ENCODE measurements around the gene FBXL7. TPM values are rescaled to one million over a fixed set of nuclear protein-coding genes. Genes with fewer than 3 reads are reported as not detected.

The FBXL7 gene
- total and polyA plus RNA-seq, 2 donors (not counting 1 experiment from before 2014, with no cell fraction given) = not detected

DNA sequence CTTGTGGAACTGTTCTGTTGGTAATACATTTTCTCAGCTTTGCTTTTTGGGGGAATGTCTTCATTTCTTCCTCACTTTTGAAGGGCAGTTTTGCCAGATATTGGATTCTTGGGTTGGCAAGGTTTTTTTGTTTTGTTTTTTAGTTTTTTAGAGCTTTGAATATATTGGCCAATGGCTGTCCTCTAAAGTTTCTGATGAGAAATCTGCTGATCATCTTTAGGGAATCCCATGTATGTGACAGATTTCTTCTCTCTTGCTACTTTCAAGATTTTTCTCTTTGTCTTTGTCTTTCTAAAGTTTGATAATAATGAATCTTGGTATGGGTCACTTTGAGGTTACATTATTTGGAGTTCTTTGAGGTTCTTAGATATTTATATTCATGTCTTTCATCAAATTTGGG is 227.4 kb downstream of the FBXL7 start:
- H3K9me3 Mint-ChIP-seq (ENCODE audit: insufficient read depth) = peaks cover 5% of the 10 kb centered on the region
- Histone ChIP-seq H3K4me2 (replicated peaks; ENCODE audit: low read depth, low read length, poor library complexity, severe bottlenecking) (no peak overlapping the region), H2AFZ (ENCODE audit: insufficient read depth, low read depth, low read length, poor library complexity, severe bottlenecking) (no peak overlapping the region), H3K4me1 (ENCODE audit: control insufficient read depth in 2 of 2, insufficient read depth in 2 of 2, low read length in 2 of 2) (no peaks in the 10 kb centered on the region), H3K9me3 (ENCODE audit: control extremely low read depth in 1 of 3, control insufficient read depth in 2 of 3, insufficient read depth in 1 of 3, low read length in 2 of 3) (peaks cover 0 to 12% (median 0%) of the 10 kb centered on the region in 3 donors), H4K20me1 (ENCODE audit: control insufficient read depth, insufficient read depth, low read length, poor library complexity, severe bottlenecking) (no peaks in the 10 kb centered on the region), H3K27ac (ENCODE audit: low read length in 2 of 2) (no peak overlapping the region), H3K36me3 (replicated peaks in 1 of 2; ENCODE audit: control extremely low read depth in 1 of 2, control insufficient read depth in 1 of 2, extremely low read depth in 1 of 2, insufficient read depth in 2 of 2, low read length in 1 of 2) (no peaks in the 10 kb centered on the region), H3K79me2 (ENCODE audit: control insufficient read depth, insufficient read depth, low read length) (no peaks in the 10 kb centered on the region), H3K27me3 (replicated peaks in 1 of 4; ENCODE audit: control extremely low read depth in 1 of 4, control insufficient read depth in 3 of 4, insufficient read depth in 4 of 4, low read length in 3 of 4) (no peaks in the 10 kb centered on the region), H3K4me3 (ENCODE audit: control extremely low read depth in 1 of 5, extremely low read depth in 1 of 5, insufficient read depth in 1 of 5, low read depth in 2 of 5, low read length in 4 of 5) (no peak overlapping the region), H3K9ac (ENCODE audit: low read length) (no peak overlapping the region)
- TF ChIP-seq, protein P1, sequence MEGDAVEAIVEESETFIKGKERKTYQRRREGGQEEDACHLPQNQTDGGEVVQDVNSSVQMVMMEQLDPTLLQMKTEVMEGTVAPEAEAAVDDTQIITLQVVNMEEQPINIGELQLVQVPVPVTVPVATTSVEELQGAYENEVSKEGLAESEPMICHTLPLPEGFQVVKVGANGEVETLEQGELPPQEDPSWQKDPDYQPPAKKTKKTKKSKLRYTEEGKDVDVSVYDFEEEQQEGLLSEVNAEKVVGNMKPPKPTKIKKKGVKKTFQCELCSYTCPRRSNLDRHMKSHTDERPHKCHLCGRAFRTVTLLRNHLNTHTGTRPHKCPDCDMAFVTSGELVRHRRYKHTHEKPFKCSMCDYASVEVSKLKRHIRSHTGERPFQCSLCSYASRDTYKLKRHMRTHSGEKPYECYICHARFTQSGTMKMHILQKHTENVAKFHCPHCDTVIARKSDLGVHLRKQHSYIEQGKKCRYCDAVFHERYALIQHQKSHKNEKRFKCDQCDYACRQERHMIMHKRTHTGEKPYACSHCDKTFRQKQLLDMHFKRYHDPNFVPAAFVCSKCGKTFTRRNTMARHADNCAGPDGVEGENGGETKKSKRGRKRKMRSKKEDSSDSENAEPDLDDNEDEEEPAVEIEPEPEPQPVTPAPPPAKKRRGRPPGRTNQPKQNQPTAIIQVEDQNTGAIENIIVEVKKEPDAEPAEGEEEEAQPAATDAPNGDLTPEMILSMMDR (IDR thresholded peaks at IDR 0.05) = no peak
- no peak for TF ChIP-seq EZH2 (IDR thresholded peaks at IDR 0.05; ENCODE audit: borderline replicate concordance, insufficient read depth, low read depth, low read length, poor library complexity, severe bottlenecking)
- no peak overlapping the region for H3K27ac Mint-ChIP-seq
- ChIA-PET CTCF (no interaction called here), POLR2A (no interaction called here)
- H3K4me3 Mint-ChIP-seq = no peak overlapping the region
- ATAC-seq (ENCODE audit: low read depth) (no peak), DNase-seq (no peak)
- H3K27me3 Mint-ChIP-seq = no peaks in the 10 kb centered on the region
- intact Hi-C loops (cut with micrococcal nuclease) = no loop called here
- no peaks in the 10 kb centered on the region for H3K4me1 Mint-ChIP-seq

DNA sequence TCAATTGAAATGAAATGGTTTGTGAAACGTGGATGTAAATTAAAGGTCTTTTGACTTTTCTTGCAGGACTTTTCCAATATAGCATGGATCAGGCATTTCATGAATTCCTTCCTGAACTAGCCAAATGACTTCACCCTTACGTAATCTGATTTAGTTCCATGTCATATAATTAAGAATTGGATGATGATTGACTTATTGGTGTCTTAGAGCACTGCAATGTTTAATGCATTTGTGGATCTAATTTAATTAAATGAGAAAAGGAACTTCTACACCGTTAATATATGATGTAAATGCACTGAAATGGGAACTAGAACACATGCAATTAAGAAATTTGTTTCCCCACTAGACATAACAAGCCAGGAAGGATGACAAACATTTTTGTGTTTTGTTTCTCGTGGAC is 228.8 kb downstream of the FBXL7 start:
- TF ChIP-seq, protein P1 (IDR thresholded peaks at IDR 0.05) = no peak
- TF ChIP-seq EZH2 (IDR thresholded peaks at IDR 0.05; ENCODE audit: borderline replicate concordance, insufficient read depth, low read depth, low read length, poor library complexity, severe bottlenecking) = no peak
- no peaks in the 10 kb centered on the region for H3K79me2 ChIP-seq (ENCODE audit: control insufficient read depth, insufficient read depth, low read length)
- H3K9ac ChIP-seq (ENCODE audit: low read length) = no peak overlapping the region
- ATAC-seq (ENCODE audit: low read depth) = no peak
- Mint-ChIP-seq H3K4me1 (no peaks in the 10 kb centered on the region), H3K9me3 (ENCODE audit: insufficient read depth) (peaks cover 5% of the 10 kb centered on the region), H3K4me3 (no peak overlapping the region), H3K27ac (no peak overlapping the region), H3K27me3 (no peaks in the 10 kb centered on the region)
- H3K27ac ChIP-seq (ENCODE audit: low read length in 2 of 2) = no peak overlapping the region
- H4K20me1 ChIP-seq (ENCODE audit: control insufficient read depth, insufficient read depth, low read length, poor library complexity, severe bottlenecking) = no peaks in the 10 kb centered on the region
- no peak for DNase-seq
- no peaks in the 10 kb centered on the region for H3K27me3 ChIP-seq (replicated peaks in 1 of 4; ENCODE audit: control extremely low read depth in 1 of 4, control insufficient read depth in 3 of 4, insufficient read depth in 4 of 4, low read length in 3 of 4)
- no peak overlapping the region for H3K4me2 ChIP-seq (replicated peaks; ENCODE audit: low read depth, low read length, poor library complexity, severe bottlenecking)
- H3K4me1 ChIP-seq (ENCODE audit: control insufficient read depth in 2 of 2, insufficient read depth in 2 of 2, low read length in 2 of 2) = no peaks in the 10 kb centered on the region
- POLR2A ChIA-PET = no interaction called here
- no peak overlapping the region for H2AFZ ChIP-seq (ENCODE audit: insufficient read depth, low read depth, low read length, poor library complexity, severe bottlenecking)
- no peaks in the 10 kb centered on the region for H3K36me3 ChIP-seq (replicated peaks in 1 of 2; ENCODE audit: control extremely low read depth in 1 of 2, control insufficient read depth in 1 of 2, extremely low read depth in 1 of 2, insufficient read depth in 2 of 2, low read length in 1 of 2)
- no CpG with 5 or more reads among the region's 4 CpGs for WGBS (ENCODE audit: insufficient coverage)
- intact Hi-C loops (cut with micrococcal nuclease) = no loop called here
- CTCF ChIA-PET = no interaction called here
- H3K4me3 ChIP-seq (ENCODE audit: control extremely low read depth in 1 of 5, extremely low read depth in 1 of 5, insufficient read depth in 1 of 5, low read depth in 2 of 5, low read length in 4 of 5) = no peak overlapping the region
- H3K9me3 ChIP-seq (ENCODE audit: control extremely low read depth in 1 of 3, control insufficient read depth in 2 of 3, insufficient read depth in 1 of 3, low read length in 2 of 3) = peaks cover 0 to 12% (median 4%) of the 10 kb centered on the region in 3 donors

Data from B cell (primary cell).